Astrocyte (in vitro differentiated cells and primary cell): ENCODE data around the gene PBX2.

Experiments used
- EZH2 ChIP-seq: IDR thresholded peaks from 2 replicates; pipeline ENCODE4 v1.6.1; 2012; ENCODE audit warnings: mild to moderate bottlenecking, low read length, inconsistent platforms; ENCODE audit not compliant: insufficient read depth
- TF ChIP-seq, protein P1 (sequence below): IDR thresholded peaks from 2 replicates; pipeline ENCODE4 v1.5.1; 2011; ENCODE audit warnings: low read depth, mild to moderate bottlenecking, inconsistent platforms, low read length, moderate library complexity; ENCODE audit not compliant: insufficient read depth

DNA sequence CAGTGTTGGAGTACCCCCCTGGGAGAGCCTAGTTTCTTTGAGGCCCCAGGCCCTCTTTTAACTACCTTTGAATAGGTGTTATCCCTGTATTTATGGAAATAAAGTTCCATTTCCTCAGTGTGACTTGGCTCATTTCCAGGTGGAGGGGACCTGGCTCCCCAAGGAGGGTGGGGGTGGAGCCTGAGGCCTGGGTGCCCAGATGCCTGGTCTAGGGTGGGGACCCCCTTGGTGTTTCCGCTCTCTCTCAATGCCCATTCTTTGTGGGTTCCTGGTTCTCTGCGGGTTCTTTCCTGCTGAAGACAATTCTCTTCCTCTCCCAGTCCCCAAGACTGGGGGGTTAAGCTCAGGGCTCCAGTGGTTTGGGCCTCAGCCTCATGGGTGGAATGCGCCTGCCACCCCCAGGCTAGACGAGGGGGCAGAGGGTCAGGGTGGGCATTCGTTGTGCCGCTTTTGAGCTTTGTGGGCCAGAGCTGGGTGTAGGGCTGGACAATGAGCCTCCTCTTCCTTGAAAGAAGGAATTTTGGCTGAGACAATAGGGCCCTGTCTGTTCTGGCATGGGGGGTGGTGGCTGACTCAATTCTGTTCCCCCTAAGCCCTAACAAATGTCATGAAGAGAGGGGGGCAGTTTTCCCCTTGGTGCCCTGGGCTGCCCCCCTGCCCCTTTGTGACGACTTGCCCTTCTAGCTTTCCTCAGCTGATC lies 26.3 kb downstream of the PBX2 start:
- TF ChIP-seq EZH2: no peak
- TF ChIP-seq, protein P1, sequence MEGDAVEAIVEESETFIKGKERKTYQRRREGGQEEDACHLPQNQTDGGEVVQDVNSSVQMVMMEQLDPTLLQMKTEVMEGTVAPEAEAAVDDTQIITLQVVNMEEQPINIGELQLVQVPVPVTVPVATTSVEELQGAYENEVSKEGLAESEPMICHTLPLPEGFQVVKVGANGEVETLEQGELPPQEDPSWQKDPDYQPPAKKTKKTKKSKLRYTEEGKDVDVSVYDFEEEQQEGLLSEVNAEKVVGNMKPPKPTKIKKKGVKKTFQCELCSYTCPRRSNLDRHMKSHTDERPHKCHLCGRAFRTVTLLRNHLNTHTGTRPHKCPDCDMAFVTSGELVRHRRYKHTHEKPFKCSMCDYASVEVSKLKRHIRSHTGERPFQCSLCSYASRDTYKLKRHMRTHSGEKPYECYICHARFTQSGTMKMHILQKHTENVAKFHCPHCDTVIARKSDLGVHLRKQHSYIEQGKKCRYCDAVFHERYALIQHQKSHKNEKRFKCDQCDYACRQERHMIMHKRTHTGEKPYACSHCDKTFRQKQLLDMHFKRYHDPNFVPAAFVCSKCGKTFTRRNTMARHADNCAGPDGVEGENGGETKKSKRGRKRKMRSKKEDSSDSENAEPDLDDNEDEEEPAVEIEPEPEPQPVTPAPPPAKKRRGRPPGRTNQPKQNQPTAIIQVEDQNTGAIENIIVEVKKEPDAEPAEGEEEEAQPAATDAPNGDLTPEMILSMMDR: no peak
